Measurements from ENCODE around the gene FGF5.
A peak's percentile ranks its signal among the peaks of the same experiment; 100 is the strongest.

Gene FGF5

GRCh38 chr4:80266253-80266901, at the start of gene FGF5:
FGF5 (plus strand) TSS chr4:80266664; CDS start chr4:80266825, 161 bp downstream.
- Histone ChIP-seq H3K27ac (no peak within 1 kb of the TSS), H3K9me3 (no peaks in the 10 kb centered on the region), H3K36me3 (no peaks in the 10 kb centered on the region), H3K4me1 (peaks cover 0 to 30% (median 20%) of the 10 kb centered on the region in 4 donors), H3K27me3 (peaks cover 4 to 73% of the 10 kb centered on the region in 2 donors), H3K4me3 (peak within 1 kb of the TSS; percentile 41 to 53)
- peak; percentile 38 to 70 for DNase-seq
- no peak for TF ChIP-seq CTCF (IDR thresholded peaks at IDR 0.05)
- intact Hi-C loops (cut with DNase I; ENCODE audit: low total_unique reads), result no loop called here

- no peaks in the 10 kb centered on the region for H3K36me3 ChIP-seq
- no peak for DNase-seq
- no peak overlapping the region for H3K27ac ChIP-seq
- H3K27me3 ChIP-seq, result peaks cover 0 to 21% of the 10 kb centered on the region in 2 donors
- intact Hi-C loops (cut with DNase I; ENCODE audit: low total_unique reads), result no loop called here
- H3K4me1 ChIP-seq, result no peaks in the 10 kb centered on the region
- no peak overlapping the region for H3K4me3 ChIP-seq
- no peaks in the 10 kb centered on the region for H3K9me3 ChIP-seq
- TF ChIP-seq CTCF (IDR thresholded peaks at IDR 0.05), result no peak
Measured at GRCh38 chr4:80219301-80220025, 47.0 kb upstream of the FGF5 start.

GRCh38 chr4:80220711-80221110, 45.8 kb upstream of the FGF5 start:
- peaks cover 0 to 27% of the 10 kb centered on the region in 2 donors for H3K27me3 ChIP-seq
- no peaks in the 10 kb centered on the region for H3K36me3 ChIP-seq
- no peak for TF ChIP-seq CTCF (IDR thresholded peaks at IDR 0.05)
- H3K4me3 ChIP-seq, result no peak overlapping the region
- no peak overlapping the region for H3K27ac ChIP-seq
- intact Hi-C loops (cut with DNase I; ENCODE audit: low total_unique reads), result no loop called here
- no peaks in the 10 kb centered on the region for H3K9me3 ChIP-seq
- no peaks in the 10 kb centered on the region for H3K4me1 ChIP-seq
- DNase-seq, result no peak

GRCh38 chr4:80221161-80221560, 45.3 kb upstream of the FGF5 start:
- Histone ChIP-seq H3K27ac (no peak overlapping the region), H3K27me3 (peaks cover 0 to 27% of the 10 kb centered on the region in 2 donors), H3K4me3 (no peak overlapping the region), H3K4me1 (no peaks in the 10 kb centered on the region), H3K9me3 (no peaks in the 10 kb centered on the region), H3K36me3 (no peaks in the 10 kb centered on the region)
- TF ChIP-seq CTCF (IDR thresholded peaks at IDR 0.05), result peak in 1 of 2 experiments; percentile 5
- no peak for DNase-seq
- intact Hi-C loops (cut with DNase I; ENCODE audit: low total_unique reads), result no loop called here

GRCh38 chr4:80225595-80225994, 40.9 kb upstream of the FGF5 start:
- Histone ChIP-seq H3K27ac (no peak overlapping the region), H3K4me3 (no peak overlapping the region), H3K4me1 (no peaks in the 10 kb centered on the region), H3K27me3 (peaks cover 0 to 24% of the 10 kb centered on the region in 2 donors), H3K36me3 (no peaks in the 10 kb centered on the region), H3K9me3 (no peaks in the 10 kb centered on the region)
- DNase-seq, result no peak
- intact Hi-C loops (cut with DNase I; ENCODE audit: low total_unique reads), result no loop called here
- TF ChIP-seq CTCF (IDR thresholded peaks at IDR 0.05), result no peak

All from tibial artery (tissue), 4 donors.